NAMALWA (cell line): ENCODE results near the gene PVALB.
A peak's percentile ranks its signal among the peaks of the same experiment; 100 is the strongest.

Experiments used
- DNase-seq: peaks from one replicate; pipeline ENCODE4 v3.0.0-alpha.2; 2015; ENCODE audit warnings: low spot score

The PVALB gene

GRCh38 chr22:36816636-36817524, at the start of gene PVALB:
Gene PVALB (minus strand): TSS chr22:36817035. CDS start chr22:36817005, 30 bp downstream.
- DNase-seq: no peak

- DNase-seq: no peak
These were observed 48.5 kb upstream of the PVALB start for GRCh38 chr22:36865346-36865745.

- no peak for DNase-seq
These were observed 47.8 kb upstream of the PVALB start for GRCh38 chr22:36864454-36865215.

GRCh38 chr22:36863979-36864378, 47.1 kb upstream of the PVALB start:
- DNase-seq: no peak

GRCh38 chr22:36863281-36863680, 46.4 kb upstream of the PVALB start:
- no peak for DNase-seq

GRCh38 chr22:36862251-36863242, 45.7 kb upstream of the PVALB start:
- peak; percentile 29 for DNase-seq

- DNase-seq: peak; percentile 97
These were observed 44.2 kb upstream of the PVALB start, which contains the start of gene NCF4 for GRCh38 chr22:36860821-36861659. Gene NCF4 (plus strand): TSS chr22:36861006. CDS start chr22:36861172, 166 bp downstream.

- no peak for DNase-seq
These were observed 43.6 kb upstream of the PVALB start for GRCh38 chr22:36860438-36860820.

GRCh38 chr22:36860017-36860416, 43.2 kb upstream of the PVALB start:
- peak; percentile 9 for DNase-seq

- DNase-seq: peak; percentile 25
These were observed 42.1 kb upstream of the PVALB start for GRCh38 chr22:36858966-36859365.

GRCh38 chr22:36858156-36858555, 41.3 kb upstream of the PVALB start:
- no peak for DNase-seq

- no peak for DNase-seq
These were observed 39.9 kb upstream of the PVALB start for GRCh38 chr22:36856792-36857135.

- peak; percentile 91 for DNase-seq
These were observed 39.4 kb upstream of the PVALB start for GRCh38 chr22:36856121-36856791.

- DNase-seq: no peak
These were observed 38.6 kb upstream of the PVALB start for GRCh38 chr22:36855478-36855877.

- DNase-seq: peak; percentile 93
These were observed 36.7 kb upstream of the PVALB start for GRCh38 chr22:36853407-36854099.

- peak; percentile 11 for DNase-seq
These were observed 35.5 kb upstream of the PVALB start for GRCh38 chr22:36852056-36852973.

- no peak for DNase-seq
These were observed 33.8 kb upstream of the PVALB start for GRCh38 chr22:36850682-36851081.

GRCh38 chr22:36850056-36850455, 33.2 kb upstream of the PVALB start:
- no peak for DNase-seq

GRCh38 chr22:36846949-36847348, 30.1 kb upstream of the PVALB start:
- DNase-seq: no peak
